ENCODE results near the gene SLCO2B1.

The SLCO2B1 gene

GRCh38 chr11:75197512-75198277 is 46.8 kb downstream of the SLCO2B1 start:
- TF ChIP-seq Cebpa-rat (IDR thresholded peaks at IDR 0.05), result no peak

GRCh38 chr11:75198278-75198973 is 47.5 kb downstream of the SLCO2B1 start:
- no peaks in the 10 kb centered on the region for H3K9me3 ChIP-seq (replicated peaks in 1 of 11)
- no peaks in the 10 kb centered on the region for H3K27me3 ChIP-seq
- no peak overlapping the region for H3K4me3 ChIP-seq
- H3K9ac ChIP-seq, result no peak overlapping the region; a peak in 1 of 22 replicates
- peaks cover 0 to 99% (median 0%) of the 10 kb centered on the region in 11 experiments; a peak in 5 of 22 replicates for H3K36me3 ChIP-seq
- peak overlapping the region in 2 of 11 experiments; percentile 15 to 17; a peak in 1 of 22 replicates for H3K4me2 ChIP-seq
- no peak overlapping the region for H3K27ac ChIP-seq
- peaks cover 0 to 26% (median 0%) of the 10 kb centered on the region in 11 experiments; a peak in 1 of 22 replicates for H4K20me1 ChIP-seq
- peaks cover 34 to 100% (median 44%) of the 10 kb centered on the region in 10 experiments for H3K4me1 ChIP-seq
- no peak for TF ChIP-seq Cebpa-rat (IDR thresholded peaks at IDR 0.05)

More at GRCh38 chr11:75197512-75198277, 46.8 kb downstream of the SLCO2B1 start:
- peak overlapping the region in 2 of 11 experiments; percentile 2 to 30; a peak in 1 of 22 replicates for H3K9ac ChIP-seq
- peak overlapping the region in 2 of 11 experiments; percentile 15 to 76; a peak in 3 of 22 replicates for H3K4me2 ChIP-seq
- peaks cover 34 to 100% (median 44%) of the 10 kb centered on the region in 10 experiments for H3K4me1 ChIP-seq
- H3K27me3 ChIP-seq, result no peaks in the 10 kb centered on the region
- peaks cover 0 to 26% (median 0%) of the 10 kb centered on the region in 11 experiments; a peak in 1 of 22 replicates for H4K20me1 ChIP-seq
- H3K9me3 ChIP-seq (replicated peaks in 1 of 11), result no peaks in the 10 kb centered on the region
- no peak overlapping the region for H3K4me3 ChIP-seq
- no peak overlapping the region for H3K27ac ChIP-seq
- H3K36me3 ChIP-seq, result peaks cover 0 to 99% (median 0%) of the 10 kb centered on the region in 11 experiments; a peak in 5 of 22 replicates

GRCh38 chr11:75199412-75199955 is 48.6 kb downstream of the SLCO2B1 start:
- no peak for TF ChIP-seq Cebpa-rat (IDR thresholded peaks at IDR 0.05)
- Histone ChIP-seq H4K20me1 (peaks cover 0 to 26% (median 0%) of the 10 kb centered on the region in 11 experiments; a peak in 1 of 22 replicates), H3K27me3 (no peaks in the 10 kb centered on the region), H3K9ac (no peak overlapping the region), H3K4me3 (no peak overlapping the region), H3K4me2 (no peak overlapping the region), H3K4me1 (peaks cover 25 to 100% (median 35%) of the 10 kb centered on the region in 10 experiments), H3K36me3 (peaks cover 0 to 99% (median 0%) of the 10 kb centered on the region in 11 experiments; a peak in 5 of 22 replicates), H3K27ac (no peak overlapping the region), H3K9me3 (replicated peaks in 1 of 11) (no peaks in the 10 kb centered on the region)

- no peak for TF ChIP-seq Cebpa-rat (IDR thresholded peaks at IDR 0.05)
- H3K27me3 ChIP-seq, result no peaks in the 10 kb centered on the region
Observed at GRCh38 chr11:75200051-75200450, 49.1 kb downstream of the SLCO2B1 start.

GRCh38 chr11:75200531-75200930 is 49.6 kb downstream of the SLCO2B1 start:
- 0 out of 22 replicates have a peak overlapping the region, but pooled peaks of 2 of the 11 experiments have one; percentile 7 to 14 for H3K4me2 ChIP-seq
- H3K27me3 ChIP-seq, result no peaks in the 10 kb centered on the region
- H3K4me1 ChIP-seq, result peaks cover 14 to 98% (median 29%) of the 10 kb centered on the region in 10 experiments
- H3K27ac ChIP-seq, result no peak overlapping the region
- H3K4me3 ChIP-seq, result no peak overlapping the region
- TF ChIP-seq Cebpa-rat (IDR thresholded peaks at IDR 0.05), result no peak
- peaks cover 0 to 97% (median 0%) of the 10 kb centered on the region in 11 experiments; a peak in 5 of 22 replicates for H3K36me3 ChIP-seq
- H3K9me3 ChIP-seq (replicated peaks in 1 of 11), result no peaks in the 10 kb centered on the region
- peaks cover 0 to 29% (median 0%) of the 10 kb centered on the region in 11 experiments; a peak in 1 of 22 replicates for H4K20me1 ChIP-seq
- H3K9ac ChIP-seq, result no peak overlapping the region

More at GRCh38 chr11:75200051-75200450, 49.1 kb downstream of the SLCO2B1 start:
- H3K27ac ChIP-seq, result no peak overlapping the region
- peaks cover 19 to 98% (median 34%) of the 10 kb centered on the region in 10 experiments for H3K4me1 ChIP-seq
- H3K36me3 ChIP-seq, result peaks cover 0 to 96% (median 0%) of the 10 kb centered on the region in 11 experiments; a peak in 5 of 22 replicates
- no peak overlapping the region for H3K4me2 ChIP-seq
- H3K9me3 ChIP-seq (replicated peaks in 1 of 11), result no peaks in the 10 kb centered on the region
- peaks cover 0 to 26% (median 0%) of the 10 kb centered on the region in 11 experiments; a peak in 1 of 22 replicates for H4K20me1 ChIP-seq
- H3K4me3 ChIP-seq, result no peak overlapping the region
- H3K9ac ChIP-seq, result no peak overlapping the region

GRCh38 chr11:75201771-75202170 is 50.9 kb downstream of the SLCO2B1 start:
- no peak for TF ChIP-seq Cebpa-rat (IDR thresholded peaks at IDR 0.05)
- no peaks in the 10 kb centered on the region for H3K27me3 ChIP-seq
- H3K9ac ChIP-seq, result no peak overlapping the region
- peak overlapping the region in 1 of 11 experiments; percentile 24; a peak in 2 of 22 replicates for H3K4me2 ChIP-seq
- peaks cover 0 to 97% (median 0%) of the 10 kb centered on the region in 11 experiments; a peak in 5 of 22 replicates for H3K36me3 ChIP-seq
- peaks cover 0 to 24% (median 0%) of the 10 kb centered on the region in 11 experiments; a peak in 2 of 22 replicates for H4K20me1 ChIP-seq
- H3K4me3 ChIP-seq, result no peak overlapping the region
- H3K27ac ChIP-seq, result no peak overlapping the region
- no peaks in the 10 kb centered on the region for H3K9me3 ChIP-seq (replicated peaks in 1 of 11)
- peaks cover 2 to 87% (median 17%) of the 10 kb centered on the region in 10 experiments; a peak in 19 of 20 replicates for H3K4me1 ChIP-seq

- Histone ChIP-seq H4K20me1 (peaks cover 0 to 24% (median 0%) of the 10 kb centered on the region in 11 experiments; a peak in 2 of 22 replicates), H3K4me2 (peak overlapping the region in 2 of 11 experiments; percentile 24 to 25; a peak in 2 of 22 replicates), H3K4me1 (peaks cover 0 to 87% (median 14%) of the 10 kb centered on the region in 10 experiments; a peak in 17 of 20 replicates), H3K9ac (no peak overlapping the region; a peak in 1 of 22 replicates), H3K4me3 (no peak overlapping the region), H3K27ac (no peak overlapping the region), H3K27me3 (no peaks in the 10 kb centered on the region), H3K9me3 (replicated peaks in 1 of 11) (no peaks in the 10 kb centered on the region), H3K36me3 (peaks cover 0 to 94% (median 0%) of the 10 kb centered on the region in 11 experiments; a peak in 5 of 22 replicates)
- TF ChIP-seq Cebpa-rat (IDR thresholded peaks at IDR 0.05), result no peak
Observed at GRCh38 chr11:75202195-75202594, 51.3 kb downstream of the SLCO2B1 start.

GRCh38 chr11:75203138-75203537 is 52.2 kb downstream of the SLCO2B1 start:
- H4K20me1 ChIP-seq, result peaks cover 0 to 21% (median 0%) of the 10 kb centered on the region in 11 experiments; a peak in 3 of 22 replicates

More at GRCh38 chr11:75203138-75203537, 52.2 kb downstream of the SLCO2B1 start:
- Histone ChIP-seq H3K27me3 (no peaks in the 10 kb centered on the region), H3K9ac (peak overlapping the region in 1 of 11 experiments; percentile 5; a peak in 1 of 22 replicates), H3K4me3 (no peak overlapping the region), H3K9me3 (replicated peaks in 1 of 11) (no peaks in the 10 kb centered on the region), H3K4me1 (peaks cover 0 to 87% (median 14%) of the 10 kb centered on the region in 10 experiments; a peak in 15 of 20 replicates), H3K36me3 (peaks cover 0 to 84% (median 0%) of the 10 kb centered on the region in 11 experiments; a peak in 5 of 22 replicates), H3K27ac (no peak overlapping the region), H3K4me2 (peak overlapping the region in 2 of 11 experiments; percentile 24 to 25; a peak in 4 of 22 replicates)
- no peak for TF ChIP-seq Cebpa-rat (IDR thresholded peaks at IDR 0.05)
